ACC112 (cell line): Measurements from ENCODE around the gene IHH.

Experiments used
- H2AFZ ChIP-seq: fragments of 200-600 bp; sonication (generic); one replicate; pipeline ENCODE4 v1.6.0; 2017; ENCODE audit warnings: antibody characterized with exemption, low read length; ENCODE audit not compliant: unreplicated experiment
- H3K27ac ChIP-seq: fragments of 200-600 bp; sonication (generic); 2 replicates; pipeline ENCODE4 v1.5.1; 2014; ENCODE audit warnings: low read depth, mild to moderate bottlenecking, antibody characterized with exemption, low read length, moderate library complexity
- H3K27me3 ChIP-seq: fragments of 200-600 bp; sonication (generic); 2 replicates; pipeline ENCODE4 v1.6.1; 2014; ENCODE audit warnings: mild to moderate bottlenecking, antibody characterized with exemption, low read length, moderate library complexity, mixed read lengths; ENCODE audit not compliant: insufficient read depth
- H3K36me3 ChIP-seq: fragments of 200-600 bp; sonication (generic); 2 replicates; pipeline ENCODE4 v1.6.1; 2016; ENCODE audit warnings: mild to moderate bottlenecking, antibody characterized with exemption, low read length, moderate library complexity, mixed read lengths; ENCODE audit not compliant: insufficient read depth
- H3K4me1 ChIP-seq: fragments of 200-600 bp; sonication (generic); one replicate; pipeline ENCODE4 v1.6.1; 2016; ENCODE audit warnings: low read length, mixed read lengths; ENCODE audit not compliant: insufficient read depth, unreplicated experiment, control insufficient read depth
- H3K4me3 ChIP-seq: fragments of 200-600 bp; sonication (generic); 2 replicates; pipeline ENCODE4 v1.5.1; 2014; ENCODE audit warnings: mild to moderate bottlenecking, low read depth, low read length
- H3K79me2 ChIP-seq: fragments of 200-600 bp; sonication (generic); one replicate; pipeline ENCODE4 v1.6.0; 2016; ENCODE audit warnings: low read length; ENCODE audit not compliant: control insufficient read depth, unreplicated experiment, insufficient read depth

IHH gene

DNA sequence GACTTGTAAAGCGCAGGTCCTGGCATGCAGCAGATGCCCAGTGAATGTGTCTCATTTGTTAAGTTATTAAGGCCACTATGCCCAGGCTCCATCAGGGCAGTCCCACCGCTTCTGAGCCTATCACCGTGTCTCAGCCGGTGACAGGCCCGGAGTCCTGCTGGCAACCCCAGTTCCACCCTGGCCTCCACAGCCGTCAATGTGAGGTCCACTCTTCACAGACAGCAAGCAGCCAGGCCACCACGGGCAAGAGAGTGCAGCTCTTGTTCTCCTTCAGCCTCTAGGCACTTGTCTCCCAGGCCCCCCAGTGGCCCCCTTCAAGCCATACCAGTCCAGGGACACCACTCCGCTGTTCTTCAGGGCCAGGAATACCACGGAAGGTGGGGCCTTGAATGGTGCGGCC lies 42.0 kb downstream of the IHH start:
- no peak overlapping the region for H3K27ac ChIP-seq
- no peak overlapping the region for H3K4me3 ChIP-seq
- H3K27me3 ChIP-seq: peaks cover 35% of the 10 kb centered on the region

DNA sequence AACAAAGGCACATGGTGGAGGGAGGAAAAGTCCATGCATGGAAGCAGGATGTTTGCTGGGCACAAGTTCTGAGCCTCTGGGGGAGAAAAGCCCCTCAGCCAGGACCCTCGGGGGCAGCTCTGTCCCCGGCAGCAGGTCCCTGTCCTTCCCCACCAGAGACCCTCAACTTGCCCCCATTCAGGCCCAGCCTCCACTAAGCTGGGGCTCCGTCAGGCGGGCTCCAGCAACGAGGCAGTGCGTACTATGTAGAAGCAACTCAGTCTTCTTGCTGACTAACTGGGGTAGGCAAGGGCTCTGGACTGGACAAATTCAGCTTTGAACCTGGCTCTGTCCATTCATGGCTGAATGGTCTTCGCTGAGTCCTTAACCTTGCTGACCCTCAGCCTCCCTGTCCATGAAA lies 42.4 kb downstream of the IHH start:
- H3K4me1 ChIP-seq: no peaks in the 10 kb centered on the region
- H3K4me3 ChIP-seq: no peak overlapping the region
- no peaks in the 10 kb centered on the region for H3K36me3 ChIP-seq
- no peaks in the 10 kb centered on the region for H3K79me2 ChIP-seq
- H3K27ac ChIP-seq: no peak overlapping the region
- peaks cover 36% of the 10 kb centered on the region for H3K27me3 ChIP-seq
- H2AFZ ChIP-seq: no peak overlapping the region

More for the DNA sequence above, 42.0 kb downstream of the IHH start:
- Histone ChIP-seq H3K79me2 (no peaks in the 10 kb centered on the region), H2AFZ (no peak overlapping the region), H3K36me3 (no peaks in the 10 kb centered on the region), H3K4me1 (no peaks in the 10 kb centered on the region)

DNA sequence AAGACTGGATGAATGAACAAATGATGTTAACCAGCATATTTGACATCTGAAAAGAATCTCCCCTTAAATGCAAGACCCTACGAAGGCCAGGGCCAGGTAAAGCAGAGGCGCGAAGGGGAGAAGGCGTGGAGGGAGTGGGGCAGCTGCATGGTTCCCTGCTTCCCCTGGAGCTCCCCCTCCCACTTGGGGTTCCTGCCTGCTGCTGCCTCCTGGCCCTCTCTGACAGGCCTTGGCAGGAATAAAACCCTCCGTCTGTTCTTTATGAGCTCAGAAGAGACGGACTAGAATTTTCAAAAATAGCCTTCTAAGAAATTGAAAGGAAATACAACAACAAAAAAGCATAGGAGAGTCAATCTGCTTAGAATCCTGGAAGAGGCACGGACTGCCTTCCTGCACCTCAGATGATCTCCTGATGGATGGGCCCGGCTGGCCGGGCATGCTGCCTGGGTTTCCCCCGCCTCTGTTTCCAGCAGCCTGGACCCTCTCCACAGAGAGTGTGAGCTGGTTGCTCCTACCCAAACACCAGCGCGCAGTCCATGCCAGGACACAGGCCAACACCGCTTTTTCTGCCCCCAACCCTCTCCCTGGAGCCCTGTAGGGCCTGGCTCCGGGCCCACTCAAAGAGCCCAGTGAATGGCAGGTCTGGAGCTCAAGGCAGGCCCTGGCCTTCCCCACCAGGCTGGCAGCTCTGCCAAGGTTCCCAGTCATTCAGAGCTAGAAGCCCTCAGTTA lies 43.4 kb downstream of the IHH start:
- no peaks in the 10 kb centered on the region for H3K79me2 ChIP-seq
- H3K27me3 ChIP-seq: peaks cover 40% of the 10 kb centered on the region
- no peak overlapping the region for H3K4me3 ChIP-seq
- no peak overlapping the region for H2AFZ ChIP-seq
- H3K36me3 ChIP-seq: no peaks in the 10 kb centered on the region
- H3K27ac ChIP-seq: no peak overlapping the region
- no peaks in the 10 kb centered on the region for H3K4me1 ChIP-seq

DNA sequence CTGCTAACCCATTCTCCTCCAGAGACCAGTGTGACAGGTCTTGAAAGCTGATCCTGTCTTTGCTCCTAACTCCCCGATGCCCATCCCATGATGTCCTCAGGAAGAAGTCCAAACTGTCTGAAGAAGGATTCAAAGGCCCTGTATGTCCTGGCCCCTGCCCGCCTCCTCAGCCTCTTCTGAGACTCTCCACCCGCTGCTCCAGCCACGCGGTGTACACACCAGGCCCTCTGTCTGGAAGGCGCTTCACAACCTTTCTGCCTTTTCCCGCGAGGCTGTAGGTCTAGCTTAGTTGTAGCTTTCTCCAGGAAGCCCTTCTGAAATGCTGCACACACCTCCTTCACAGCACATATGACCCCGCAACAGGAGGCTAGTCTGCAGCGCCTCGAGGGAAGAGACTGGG lies 44.0 kb downstream of the IHH start:
- Histone ChIP-seq H2AFZ (no peak overlapping the region), H3K4me3 (no peak overlapping the region), H3K27ac (no peak overlapping the region), H3K36me3 (no peaks in the 10 kb centered on the region), H3K4me1 (no peaks in the 10 kb centered on the region), H3K27me3 (peaks cover 45% of the 10 kb centered on the region), H3K79me2 (no peaks in the 10 kb centered on the region)

DNA sequence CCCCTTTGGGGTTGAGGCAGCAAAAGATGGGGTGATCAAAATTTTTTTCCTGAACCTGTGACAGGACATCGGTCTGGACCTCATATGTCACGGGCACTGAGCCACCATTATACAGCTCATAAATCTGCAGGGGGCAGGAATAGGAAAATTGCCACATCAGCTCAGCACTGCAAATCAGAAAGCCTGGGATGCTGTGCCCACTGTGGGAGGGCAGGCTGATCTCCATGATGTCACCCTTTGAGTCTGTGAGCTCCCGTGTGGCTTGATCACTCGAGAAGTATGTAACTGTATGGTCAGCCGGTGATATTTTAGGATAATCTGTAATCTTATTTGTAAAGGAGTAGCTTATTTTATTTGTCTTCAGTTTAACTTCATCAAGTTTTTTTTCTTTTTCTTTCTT lies 49.8 kb downstream of the IHH start:
- H3K27ac ChIP-seq: no peak overlapping the region
- H3K4me3 ChIP-seq: no peak overlapping the region
- peaks cover 45% of the 10 kb centered on the region for H3K27me3 ChIP-seq
- no peaks in the 10 kb centered on the region for H3K4me1 ChIP-seq
- no peak overlapping the region for H2AFZ ChIP-seq
- no peaks in the 10 kb centered on the region for H3K79me2 ChIP-seq
- H3K36me3 ChIP-seq: no peaks in the 10 kb centered on the region

DNA sequence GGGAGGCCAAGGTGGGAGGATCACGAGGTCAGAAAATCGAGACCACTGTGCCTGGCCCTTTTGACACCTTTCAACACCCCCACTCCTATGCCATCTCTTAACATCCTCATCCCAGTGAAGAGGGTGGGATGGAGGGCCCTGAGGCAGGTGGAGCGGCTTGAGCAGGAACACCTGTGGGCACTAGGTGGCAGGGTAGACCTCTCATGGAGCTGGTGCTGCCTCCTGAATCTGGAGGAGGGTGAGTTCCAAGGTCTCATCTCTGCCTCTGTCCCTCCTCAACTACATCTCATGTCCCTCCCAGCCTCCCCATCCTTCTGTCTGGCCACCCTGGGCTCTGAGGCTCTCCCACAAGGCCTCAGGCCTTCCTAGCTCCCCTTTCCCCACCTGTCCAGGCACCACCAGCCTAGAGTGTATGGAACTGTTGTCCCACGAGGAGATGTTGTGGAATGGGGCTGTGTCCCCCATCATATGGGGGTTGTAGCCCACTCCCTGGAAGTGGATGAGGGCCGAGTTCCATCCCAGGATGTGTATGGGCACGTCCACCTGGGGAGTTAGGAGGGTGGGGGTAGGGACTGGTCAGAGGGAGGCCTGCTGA lies 50.5 kb downstream of the IHH start:
- Histone ChIP-seq H3K4me1 (no peaks in the 10 kb centered on the region), H2AFZ (no peak overlapping the region), H3K36me3 (no peaks in the 10 kb centered on the region), H3K27ac (no peak overlapping the region), H3K79me2 (no peaks in the 10 kb centered on the region), H3K27me3 (peaks cover 51% of the 10 kb centered on the region), H3K4me3 (no peak overlapping the region)

DNA sequence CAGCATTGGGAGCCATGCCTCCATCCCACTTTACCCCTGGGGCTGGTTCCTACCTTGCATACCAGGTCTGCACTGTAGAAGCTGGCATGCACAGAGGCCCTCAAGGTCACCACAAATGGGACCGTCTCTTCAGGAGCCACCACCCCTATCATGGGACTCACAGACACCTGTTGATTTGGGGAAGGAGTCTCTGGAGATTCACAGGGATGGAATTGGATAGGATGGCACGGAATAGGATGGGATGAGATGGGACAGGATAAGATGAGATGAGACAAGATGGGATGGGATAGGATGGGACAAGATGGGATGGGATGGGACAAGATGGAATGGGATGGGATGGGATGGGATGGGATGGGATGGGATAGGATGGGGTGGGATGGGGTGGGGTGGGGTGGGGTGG lies 51.4 kb downstream of the IHH start:
- H3K27ac ChIP-seq: no peak overlapping the region
- H3K79me2 ChIP-seq: no peaks in the 10 kb centered on the region
- H3K4me1 ChIP-seq: no peaks in the 10 kb centered on the region
- H3K27me3 ChIP-seq: peaks cover 59% of the 10 kb centered on the region
- no peak overlapping the region for H2AFZ ChIP-seq
- H3K36me3 ChIP-seq: no peaks in the 10 kb centered on the region
- H3K4me3 ChIP-seq: no peak overlapping the region
